Breast epithelium (tissue), 4 donors: ENCODE measurements around the gene LSM3. TPM values are rescaled to one million over a fixed set of nuclear protein-coding genes. Genes with fewer than 3 reads are reported as not detected.

ENCODE experiments used
- DNase-seq, 2 donors: peaks; one replicate each; pipeline ENCODE4 v3.0.0-alpha.2; 2019; ENCODE audit warnings: low spot score in 2 of 2
- H3K27ac ChIP-seq, 2 donors: fragments of 200-600 bp; sonication (generic) in 1 of 2; one replicate each; pipeline ENCODE4 v1.5.1; 2016 to 2019; ENCODE audit warnings: mild to moderate bottlenecking in 1 of 2
- H3K27me3 ChIP-seq, 2 donors: fragments of 200-600 bp; sonication (generic) in 1 of 2; one replicate each; pipeline versions ENCODE4 v1.5.1 to v1.6.0; 2017 to 2019; ENCODE audit warnings: control low read depth in 1 of 2, mild to moderate bottlenecking in 1 of 2
- H3K36me3 ChIP-seq: fragments of 200-600 bp; one replicate; pipeline ENCODE4 v1.5.1; 2019
- H3K4me1 ChIP-seq, 2 donors: fragments of 200-600 bp; sonication (generic); one replicate each; pipeline ENCODE4 v1.5.1; 2016 to 2019; ENCODE audit warnings: control low read depth in 1 of 2
- H3K4me3 ChIP-seq, 3 donors: fragments of 200-600 bp; sonication (generic); 1 replicate in 2 of 3; 2 replicates in 1 of 3; pipeline ENCODE4 v1.5.1; 2016 to 2019; ENCODE audit warnings: mild to moderate bottlenecking in 3 of 3, moderate library complexity in 2 of 3
- H3K9me3 ChIP-seq, 2 donors: fragments of 200-600 bp; sonication (generic) in 1 of 2; one replicate each; pipeline ENCODE4 v1.5.1; 2016 to 2019; ENCODE audit warnings: control low read depth in 1 of 2
- POLR2A ChIP-seq: fragments of 450-650 bp; IDR thresholded peaks from one replicate; pipeline ENCODE4 v1.6.1; 2016; ENCODE audit warnings: antibody characterized with exemption, mild to moderate bottlenecking, moderate library complexity
- POLR2AphosphoS5 ChIP-seq, 3 donors: sonication (generic); formaldehyde crosslinking; IDR thresholded peaks; one replicate each; pipeline ENCODE4 v1.6.1; 2017; ENCODE audit warnings: antibody characterized with exemption in 3 of 3
- intact Hi-C: fragments of 100-400 bp; cut with DNase I; formaldehyde crosslinking; loops from one replicate; pipeline ENCODE4 v1.15.1; 2023; ENCODE audit warnings: low total_unique reads
- total RNA-seq, 3 donors: library from RNA; depleted of rRNA; stranded (reverse); fragments of >200 nt; gene quantifications; one replicate each; pipeline ENCODE4 v1.1.0, GENCODE V29; 2016
- TF ChIP-seq, protein P1 (sequence below), 3 donors: fragments of 450-650 bp; IDR thresholded peaks; one replicate each; pipeline ENCODE4 v1.5.1; 2016 to 2017; ENCODE audit warnings: antibody characterized with exemption in 3 of 3, mild to moderate bottlenecking in 3 of 3, moderate library complexity in 3 of 3

LSM3 gene
- total RNA-seq, 3 donors from 2014 or later: 10.5 to 11.5 (median 11.5) TPM

DNA sequence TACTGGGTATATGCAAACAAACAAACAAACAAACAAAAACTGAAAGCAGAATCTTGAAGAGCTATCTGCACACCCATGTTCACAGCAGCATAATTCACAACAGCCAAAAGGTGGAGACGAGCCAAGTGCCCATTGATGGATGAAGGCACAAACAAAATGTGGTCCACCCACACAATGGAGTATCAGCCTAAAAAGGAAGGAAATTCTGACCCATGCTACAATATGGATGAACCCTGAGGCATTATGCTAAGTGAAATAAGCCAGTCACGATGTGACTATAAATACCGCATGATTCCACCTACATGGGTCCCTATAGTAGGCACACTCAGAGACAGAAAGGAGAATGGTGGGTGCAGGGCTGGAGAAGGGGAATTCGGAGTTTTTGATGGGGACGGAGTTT lies 24.3 kb upstream of the LSM3 start:
- no peak for TF ChIP-seq POLR2A
- TF ChIP-seq, protein P1, sequence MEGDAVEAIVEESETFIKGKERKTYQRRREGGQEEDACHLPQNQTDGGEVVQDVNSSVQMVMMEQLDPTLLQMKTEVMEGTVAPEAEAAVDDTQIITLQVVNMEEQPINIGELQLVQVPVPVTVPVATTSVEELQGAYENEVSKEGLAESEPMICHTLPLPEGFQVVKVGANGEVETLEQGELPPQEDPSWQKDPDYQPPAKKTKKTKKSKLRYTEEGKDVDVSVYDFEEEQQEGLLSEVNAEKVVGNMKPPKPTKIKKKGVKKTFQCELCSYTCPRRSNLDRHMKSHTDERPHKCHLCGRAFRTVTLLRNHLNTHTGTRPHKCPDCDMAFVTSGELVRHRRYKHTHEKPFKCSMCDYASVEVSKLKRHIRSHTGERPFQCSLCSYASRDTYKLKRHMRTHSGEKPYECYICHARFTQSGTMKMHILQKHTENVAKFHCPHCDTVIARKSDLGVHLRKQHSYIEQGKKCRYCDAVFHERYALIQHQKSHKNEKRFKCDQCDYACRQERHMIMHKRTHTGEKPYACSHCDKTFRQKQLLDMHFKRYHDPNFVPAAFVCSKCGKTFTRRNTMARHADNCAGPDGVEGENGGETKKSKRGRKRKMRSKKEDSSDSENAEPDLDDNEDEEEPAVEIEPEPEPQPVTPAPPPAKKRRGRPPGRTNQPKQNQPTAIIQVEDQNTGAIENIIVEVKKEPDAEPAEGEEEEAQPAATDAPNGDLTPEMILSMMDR (IDR thresholded peaks at IDR 0.05): no peak
- no peak for TF ChIP-seq POLR2AphosphoS5 (IDR thresholded peaks at IDR 0.05)
- intact Hi-C loops: no loop called here
- Histone ChIP-seq H3K4me3 (no peak overlapping the region), H3K36me3 (peaks cover 13% of the 10 kb centered on the region), H3K27ac (no peak overlapping the region), H3K9me3 (no peaks in the 10 kb centered on the region), H3K27me3 (no peaks in the 10 kb centered on the region), H3K4me1 (no peaks in the 10 kb centered on the region)
- no peak for DNase-seq

DNA sequence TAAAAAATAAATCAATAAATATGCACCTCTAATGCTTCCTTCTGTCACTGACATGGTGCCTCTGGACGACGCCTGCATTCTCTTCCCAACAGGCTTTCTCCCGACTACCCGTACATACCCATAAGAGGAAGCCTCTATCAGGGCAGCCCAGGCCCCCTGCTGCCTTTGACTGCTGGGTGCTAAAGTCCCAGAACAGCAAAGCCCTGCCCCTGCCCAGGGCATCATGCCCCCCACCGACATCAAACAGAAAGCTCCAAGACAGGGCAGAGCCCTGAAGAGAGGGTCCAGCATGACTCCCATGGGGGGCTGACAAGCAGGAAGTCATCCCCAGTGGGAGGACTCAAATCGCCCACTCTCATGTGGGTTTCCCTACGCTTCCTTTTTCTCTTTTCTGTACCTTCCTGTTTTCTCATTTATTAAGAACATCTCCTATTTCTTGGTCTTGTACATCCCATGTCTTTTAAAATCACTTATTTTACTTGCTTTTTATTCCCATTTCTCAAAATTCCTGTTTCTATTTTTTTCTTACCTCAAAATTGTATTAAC lies 23.6 kb upstream of the LSM3 start:
- no peak overlapping the region for H3K27ac ChIP-seq
- no peaks in the 10 kb centered on the region for H3K4me1 ChIP-seq
- no peaks in the 10 kb centered on the region for H3K27me3 ChIP-seq
- H3K36me3 ChIP-seq: peaks cover 18% of the 10 kb centered on the region
- TF ChIP-seq POLR2AphosphoS5 (IDR thresholded peaks at IDR 0.05) (no peak), POLR2A (no peak)
- TF ChIP-seq, protein P1 (IDR thresholded peaks at IDR 0.05): no peak
- intact Hi-C loops: no loop called here
- DNase-seq: no peak
- no peak overlapping the region for H3K4me3 ChIP-seq
- H3K9me3 ChIP-seq: no peaks in the 10 kb centered on the region

DNA sequence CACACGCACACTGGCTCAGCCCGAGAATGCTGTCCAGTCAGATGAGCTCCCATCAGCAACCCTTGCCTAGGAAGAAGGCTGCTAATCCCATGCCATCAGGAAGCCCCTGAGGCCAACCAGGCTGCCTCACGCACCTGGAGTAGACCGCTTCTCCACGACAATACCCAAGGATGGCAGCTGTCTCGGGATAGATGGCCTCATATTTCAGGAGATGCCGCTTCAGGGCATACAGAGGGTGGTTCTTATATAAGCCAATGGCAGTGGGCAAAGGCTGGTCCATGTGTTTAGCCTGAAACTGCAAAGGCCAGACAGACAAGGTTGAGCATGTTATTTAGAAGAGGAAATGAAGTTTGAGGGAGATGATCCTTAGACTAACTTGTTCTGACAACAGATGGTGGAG lies 22.4 kb upstream of the LSM3 start:
- Histone ChIP-seq H3K27ac (no peak overlapping the region), H3K4me3 (no peak overlapping the region), H3K4me1 (no peaks in the 10 kb centered on the region), H3K27me3 (no peaks in the 10 kb centered on the region), H3K9me3 (peaks cover 0 to under 1% of the 10 kb centered on the region in 2 donors), H3K36me3 (peaks cover 29% of the 10 kb centered on the region)
- intact Hi-C loops: no loop called here
- no peak for DNase-seq
- no peak for TF ChIP-seq POLR2A
- TF ChIP-seq, protein P1 (IDR thresholded peaks at IDR 0.05): no peak
- no peak for TF ChIP-seq POLR2AphosphoS5 (IDR thresholded peaks at IDR 0.05)

DNA sequence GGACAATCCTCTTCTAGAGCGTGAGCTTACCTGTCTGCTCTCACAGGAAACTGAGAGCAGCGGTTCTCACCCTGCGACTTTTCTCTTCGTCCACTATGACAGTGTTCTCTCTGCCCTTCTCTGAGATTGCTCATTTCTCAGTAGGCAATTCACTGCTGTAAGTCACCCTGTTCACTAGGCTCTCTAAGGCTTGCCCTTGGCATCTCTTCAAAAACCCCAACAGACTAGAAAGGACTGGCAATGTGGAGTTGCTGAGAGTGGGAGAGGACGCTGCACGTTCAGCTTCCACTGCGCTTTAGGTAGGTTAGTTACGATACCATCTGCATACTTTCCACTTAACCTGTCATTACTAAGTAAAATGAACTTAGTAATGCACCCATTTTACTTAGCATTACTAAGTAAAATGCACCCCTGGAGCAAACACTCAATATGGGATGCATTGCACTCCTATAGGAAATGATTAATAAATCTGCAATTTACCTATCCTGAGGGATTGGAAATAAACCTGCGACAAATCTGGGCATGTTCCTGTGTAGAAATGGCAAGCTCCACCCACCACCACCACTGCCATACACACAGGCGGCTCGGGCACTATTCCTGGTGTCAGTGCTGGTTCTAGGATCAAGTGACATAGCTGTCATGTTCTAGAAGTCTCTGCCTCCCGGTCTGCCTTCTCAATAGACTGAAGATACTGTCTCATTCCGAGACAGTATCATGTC lies 21.6 kb upstream of the LSM3 start:
- Histone ChIP-seq H3K9me3 (peaks cover 6 to 9% of the 10 kb centered on the region in 2 donors), H3K36me3 (peaks cover 30% of the 10 kb centered on the region), H3K27me3 (no peaks in the 10 kb centered on the region), H3K27ac (no peak overlapping the region), H3K4me1 (no peaks in the 10 kb centered on the region), H3K4me3 (no peak overlapping the region)
- no peak for DNase-seq
- TF ChIP-seq, protein P1 (IDR thresholded peaks at IDR 0.05): no peak
- TF ChIP-seq POLR2AphosphoS5 (IDR thresholded peaks at IDR 0.05) (no peak), POLR2A (no peak)
- intact Hi-C loops: no loop called here

DNA sequence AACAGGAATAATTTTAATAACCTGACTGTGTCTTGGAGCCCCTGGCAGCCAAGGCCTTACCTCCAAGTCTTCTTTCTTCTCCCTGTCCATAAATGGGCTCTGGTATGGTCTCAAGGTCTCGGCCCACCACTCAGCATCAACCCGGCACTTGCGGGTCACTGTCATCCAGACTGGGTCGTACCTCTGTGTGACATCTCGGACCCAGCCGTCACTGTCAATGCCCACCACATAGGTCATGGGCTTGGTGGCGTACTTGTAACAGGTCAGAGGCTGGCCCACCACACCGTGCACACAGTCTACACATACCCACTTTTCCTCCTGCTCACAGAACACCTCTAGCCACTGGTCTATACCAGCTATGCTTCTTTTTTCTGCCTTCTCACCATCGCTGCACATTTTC lies 20.7 kb upstream of the LSM3 start:
- no peak for DNase-seq
- Histone ChIP-seq H3K36me3 (peaks cover 37% of the 10 kb centered on the region), H3K4me3 (no peak overlapping the region), H3K27me3 (no peaks in the 10 kb centered on the region), H3K4me1 (no peaks in the 10 kb centered on the region), H3K9me3 (peaks cover 6 to 13% of the 10 kb centered on the region in 2 donors), H3K27ac (no peak overlapping the region)
- intact Hi-C loops: no loop called here
- TF ChIP-seq POLR2A (no peak), POLR2AphosphoS5 (IDR thresholded peaks at IDR 0.05) (no peak)
- TF ChIP-seq, protein P1 (IDR thresholded peaks at IDR 0.05): no peak
